ENCODE data around the gene RAB37.

RAB37 gene

GRCh38 chr17:74756891-74757290 is 19.8 kb downstream of the RAB37 start:
- Histone ChIP-seq H2AK5ac (ENCODE audit: low read length) (no peak overlapping the region), H3K36me3 (ENCODE audit: control insufficient read depth in 1 of 2, insufficient read depth in 2 of 2, low read length in 2 of 2) (no peaks in the 10 kb centered on the region), H3K9me3 (ENCODE audit: insufficient read depth, low read depth, low read length) (peaks cover 3% of the 10 kb centered on the region), H3K4me2 (ENCODE audit: low read length) (no peak overlapping the region), H2BK5ac (ENCODE audit: low read depth, low read length, poor library complexity) (no peak overlapping the region), H3K79me1 (ENCODE audit: low read length) (peaks cover 18% of the 10 kb centered on the region), H3K4ac (ENCODE audit: low read depth, low read length) (peak overlapping the region; percentile 0), H3K79me2 (ENCODE audit: control insufficient read depth, insufficient read depth, low read length, poor library complexity) (peaks cover 24% of the 10 kb centered on the region), H3K27ac (ENCODE audit: low read depth, low read length) (no peak overlapping the region), H3K9ac (ENCODE audit: low read length) (no peak overlapping the region), H4K12ac (ENCODE audit: low read depth, low read length) (no peak overlapping the region), H3K4me3 (ENCODE audit: low read depth, low read length) (no peak overlapping the region), H2BK12ac (ENCODE audit: low read length) (no peak overlapping the region), H3K23ac (ENCODE audit: low read length) (no peak overlapping the region), H3K27me3 (ENCODE audit: insufficient read depth, low read length) (no peaks in the 10 kb centered on the region), H3K4me1 (ENCODE audit: control insufficient read depth in 1 of 2, insufficient read depth in 2 of 2, low read length in 2 of 2) (peaks cover 42 to 53% of the 10 kb centered on the region in 2 experiments), H2BK120ac (ENCODE audit: insufficient read depth, low read length, poor library complexity) (no peak overlapping the region), H2AFZ (ENCODE audit: insufficient read depth, low read length, poor library complexity) (no peak overlapping the region), H4K8ac (ENCODE audit: low read depth, low read length) (no peak overlapping the region), H3K14ac (ENCODE audit: low read length) (no peak overlapping the region), H4K91ac (ENCODE audit: low read depth, low read length) (no peak overlapping the region), H3K18ac (ENCODE audit: low read length) (no peak overlapping the region)
- no CpG with 5 or more reads among the region's 3 CpGs for WGBS (ENCODE audit: extremely low coverage, insufficient coverage, insufficient read length)
- no peak for DNase-seq

GRCh38 chr17:74757502-74757901 is 20.4 kb downstream of the RAB37 start:
- H4K8ac ChIP-seq (ENCODE audit: low read depth, low read length): no peak overlapping the region
- DNase-seq: no peak
- peak overlapping the region; percentile 47 for H3K4ac ChIP-seq (ENCODE audit: low read depth, low read length)
- H2BK5ac ChIP-seq (ENCODE audit: low read depth, low read length, poor library complexity): no peak overlapping the region
- peak overlapping the region; percentile 20 for H3K18ac ChIP-seq (ENCODE audit: low read length)
- H3K27ac ChIP-seq (ENCODE audit: low read depth, low read length): no peak overlapping the region
- peaks cover 18% of the 10 kb centered on the region for H3K79me1 ChIP-seq (ENCODE audit: low read length)
- no peaks in the 10 kb centered on the region for H3K27me3 ChIP-seq (ENCODE audit: insufficient read depth, low read length)
- no peak overlapping the region for H2AFZ ChIP-seq (ENCODE audit: insufficient read depth, low read length, poor library complexity)
- H4K12ac ChIP-seq (ENCODE audit: low read depth, low read length): no peak overlapping the region
- H4K91ac ChIP-seq (ENCODE audit: low read depth, low read length): peak overlapping the region; percentile 8
- peaks cover 42 to 52% of the 10 kb centered on the region in 2 experiments for H3K4me1 ChIP-seq (ENCODE audit: control insufficient read depth in 1 of 2, insufficient read depth in 2 of 2, low read length in 2 of 2)
- H3K9me3 ChIP-seq (ENCODE audit: insufficient read depth, low read depth, low read length): peaks cover 3% of the 10 kb centered on the region
- peak overlapping the region; percentile 39 for H2AK5ac ChIP-seq (ENCODE audit: low read length)
- no peak overlapping the region for H2BK120ac ChIP-seq (ENCODE audit: insufficient read depth, low read length, poor library complexity)
- peaks cover 23% of the 10 kb centered on the region for H3K79me2 ChIP-seq (ENCODE audit: control insufficient read depth, insufficient read depth, low read length, poor library complexity)
- H3K36me3 ChIP-seq (ENCODE audit: control insufficient read depth in 1 of 2, insufficient read depth in 2 of 2, low read length in 2 of 2): no peaks in the 10 kb centered on the region
- no CpG with 5 or more reads among the region's 3 CpGs for WGBS (ENCODE audit: extremely low coverage, insufficient coverage, insufficient read length)
- H3K4me2 ChIP-seq (ENCODE audit: low read length): no peak overlapping the region
- H3K9ac ChIP-seq (ENCODE audit: low read length): no peak overlapping the region
- no peak overlapping the region for H3K14ac ChIP-seq (ENCODE audit: low read length)
- no peak overlapping the region for H2BK12ac ChIP-seq (ENCODE audit: low read length)
- no peak overlapping the region for H3K23ac ChIP-seq (ENCODE audit: low read length)
- no peak overlapping the region for H3K4me3 ChIP-seq (ENCODE audit: low read depth, low read length)

GRCh38 chr17:74757931-74758847 is 21.1 kb downstream of the RAB37 start:
- H3K18ac ChIP-seq (ENCODE audit: low read length): peak overlapping the region; percentile 81
- no peak overlapping the region for H4K12ac ChIP-seq (ENCODE audit: low read depth, low read length)
- no peak overlapping the region for H3K27ac ChIP-seq (ENCODE audit: low read depth, low read length)
- no peak for DNase-seq
- peak overlapping the region; percentile 49 for H2AK5ac ChIP-seq (ENCODE audit: low read length)
- H3K14ac ChIP-seq (ENCODE audit: low read length): peak overlapping the region; percentile 59
- H3K23ac ChIP-seq (ENCODE audit: low read length): peak overlapping the region; percentile 22
- H3K79me1 ChIP-seq (ENCODE audit: low read length): peaks cover 18% of the 10 kb centered on the region
- H3K4me2 ChIP-seq (ENCODE audit: low read length): no peak overlapping the region
- H3K36me3 ChIP-seq (ENCODE audit: control insufficient read depth in 1 of 2, insufficient read depth in 2 of 2, low read length in 2 of 2): peaks cover 0 to under 1% of the 10 kb centered on the region in 2 experiments
- H2BK12ac ChIP-seq (ENCODE audit: low read length): peak overlapping the region; percentile 42
- peaks cover 39 to 49% of the 10 kb centered on the region in 2 experiments for H3K4me1 ChIP-seq (ENCODE audit: control insufficient read depth in 1 of 2, insufficient read depth in 2 of 2, low read length in 2 of 2)
- no peak overlapping the region for H3K4me3 ChIP-seq (ENCODE audit: low read depth, low read length)
- peaks cover 23% of the 10 kb centered on the region for H3K79me2 ChIP-seq (ENCODE audit: control insufficient read depth, insufficient read depth, low read length, poor library complexity)
- H3K4ac ChIP-seq (ENCODE audit: low read depth, low read length): peak overlapping the region; percentile 50
- no peaks in the 10 kb centered on the region for H3K27me3 ChIP-seq (ENCODE audit: insufficient read depth, low read length)
- peaks cover 3% of the 10 kb centered on the region for H3K9me3 ChIP-seq (ENCODE audit: insufficient read depth, low read depth, low read length)
- no peak overlapping the region for H2AFZ ChIP-seq (ENCODE audit: insufficient read depth, low read length, poor library complexity)
- WGBS (ENCODE audit: extremely low coverage, insufficient coverage, insufficient read length): no CpG with 5 or more reads among the region's 26 CpGs
- no peak overlapping the region for H3K9ac ChIP-seq (ENCODE audit: low read length)
- H2BK5ac ChIP-seq (ENCODE audit: low read depth, low read length, poor library complexity): no peak overlapping the region
- H2BK120ac ChIP-seq (ENCODE audit: insufficient read depth, low read length, poor library complexity): peak overlapping the region; percentile 23
- H4K91ac ChIP-seq (ENCODE audit: low read depth, low read length): peak overlapping the region; percentile 36
- H4K8ac ChIP-seq (ENCODE audit: low read depth, low read length): no peak overlapping the region

GRCh38 chr17:74758848-74759168 is 21.8 kb downstream of the RAB37 start:
- Histone ChIP-seq H3K36me3 (ENCODE audit: control insufficient read depth in 1 of 2, insufficient read depth in 2 of 2, low read length in 2 of 2) (peaks cover 0 to 2% of the 10 kb centered on the region in 2 experiments), H2AFZ (ENCODE audit: insufficient read depth, low read length, poor library complexity) (no peak overlapping the region), H3K4me2 (ENCODE audit: low read length) (no peak overlapping the region), H3K4me1 (ENCODE audit: control insufficient read depth in 1 of 2, insufficient read depth in 2 of 2, low read length in 2 of 2) (peaks cover 43 to 52% of the 10 kb centered on the region in 2 experiments), H2BK5ac (ENCODE audit: low read depth, low read length, poor library complexity) (no peak overlapping the region), H3K27ac (ENCODE audit: low read depth, low read length) (no peak overlapping the region), H3K9me3 (ENCODE audit: insufficient read depth, low read depth, low read length) (peaks cover 3% of the 10 kb centered on the region), H4K12ac (ENCODE audit: low read depth, low read length) (no peak overlapping the region), H3K4ac (ENCODE audit: low read depth, low read length) (peak overlapping the region; percentile 50), H3K18ac (ENCODE audit: low read length) (peak overlapping the region; percentile 81), H2BK12ac (ENCODE audit: low read length) (peak overlapping the region; percentile 39), H3K9ac (ENCODE audit: low read length) (no peak overlapping the region), H3K79me2 (ENCODE audit: control insufficient read depth, insufficient read depth, low read length, poor library complexity) (peaks cover 23% of the 10 kb centered on the region), H3K4me3 (ENCODE audit: low read depth, low read length) (no peak overlapping the region), H4K91ac (ENCODE audit: low read depth, low read length) (peak overlapping the region; percentile 36), H4K8ac (ENCODE audit: low read depth, low read length) (no peak overlapping the region), H3K27me3 (ENCODE audit: insufficient read depth, low read length) (no peaks in the 10 kb centered on the region), H2BK120ac (ENCODE audit: insufficient read depth, low read length, poor library complexity) (peak overlapping the region; percentile 3), H3K23ac (ENCODE audit: low read length) (no peak overlapping the region), H2AK5ac (ENCODE audit: low read length) (peak overlapping the region; percentile 42), H3K79me1 (ENCODE audit: low read length) (peaks cover 18% of the 10 kb centered on the region), H3K14ac (ENCODE audit: low read length) (peak overlapping the region; percentile 59)
- no CpG with 5 or more reads among the region's 2 CpGs for WGBS (ENCODE audit: extremely low coverage, insufficient coverage, insufficient read length)
- no peak for DNase-seq
